IMR-90 (cell line): ENCODE measurements around the gene DLG5. TPM values are rescaled to one million over a fixed set of nuclear protein-coding genes. Genes with fewer than 3 reads are reported as not detected.

ENCODE experiments used
- ATAC-seq: fragments of 200-7000 bp; cut with Tn5 transposase; 2 replicates; pipeline ENCODE4 v1.9.1; 2020; ENCODE audit warnings: low read depth, mild to moderate bottlenecking, moderate library complexity
- BruUV-seq: library from RNA; stranded (reverse); fragments of 400-500 nt; replicated peaks from 2 replicates; lab custom pipeline; 2021; lab: Mats Ljungman, UMichigan
- CTCF ChIA-PET: fragments of 300-600 bp; formaldehyde crosslinking; extraction: SDS; loops from one replicate; lab custom pipeline; 2021; ENCODE audit warnings: antibody characterized with exemption; lab: Yijun Ruan, JAX
- POLR2A ChIA-PET: fragments of 300-600 bp; sonication (Branson Sonifier 250); formaldehyde crosslinking; loops from one replicate; lab custom pipeline; 2022; ENCODE audit warnings: antibody characterized with exemption; ENCODE audit not compliant: unreplicated experiment; lab: Charles Lee
- DNase-seq: peaks from one replicate; pipeline ENCODE4 v3.0.0; 2013
- H2AFZ ChIP-seq: replicated peaks from 2 replicates; pipeline ENCODE3; 2013; ENCODE audit warnings: low read length, mild to moderate bottlenecking; ENCODE audit not compliant: poor library complexity
- H2AK5ac ChIP-seq: 2 replicates; pipeline ENCODE4 v1.6.1; 2013; ENCODE audit warnings: low read depth, low read length, inconsistent platforms
- H2AK9ac ChIP-seq: replicated peaks from 2 replicates; pipeline ENCODE3; 2013; ENCODE audit warnings: mild to moderate bottlenecking, low read depth, low read length, moderate library complexity; ENCODE audit not compliant: poor library complexity
- H2BK120ac ChIP-seq: 2 replicates; pipeline ENCODE4 v1.6.1; 2013; ENCODE audit warnings: low read depth, low read length, inconsistent platforms
- H2BK15ac ChIP-seq: 3 replicates; pipeline ENCODE4 v1.6.1; 2013; ENCODE audit warnings: low read depth, low read length, inconsistent platforms
- H2BK20ac ChIP-seq: 2 replicates; pipeline ENCODE4 v1.6.1; 2013; ENCODE audit warnings: low read depth, mild to moderate bottlenecking, inconsistent platforms, low read length, moderate library complexity
- H2BK5ac ChIP-seq: 2 replicates; pipeline ENCODE4 v1.6.1; 2013; ENCODE audit warnings: mild to moderate bottlenecking, low read depth, low read length, inconsistent platforms; ENCODE audit not compliant: poor library complexity, severe bottlenecking
- H3K14ac ChIP-seq: replicated peaks from 2 replicates; pipeline ENCODE4 v1.6.1; 2013; ENCODE audit warnings: low read depth, low read length, inconsistent platforms
- H3K18ac ChIP-seq: 2 replicates; pipeline ENCODE4 v1.6.1; 2013; ENCODE audit warnings: low read depth, low read length, control low read depth
- H3K23ac ChIP-seq: 2 replicates; pipeline ENCODE4 v1.6.1; 2013; ENCODE audit warnings: low read depth, low read length, inconsistent platforms
- H3K27ac ChIP-seq: 2 replicates; pipeline ENCODE4 v1.5.1; 2013; ENCODE audit warnings: mild to moderate bottlenecking, control low read depth, low read length; ENCODE audit not compliant: insufficient read depth
- H3K27me3 ChIP-seq: 2 replicates; pipeline ENCODE4 v1.6.1; 2013; ENCODE audit warnings: low read length; ENCODE audit not compliant: control insufficient read depth, insufficient read depth
- H3K36me3 ChIP-seq: 2 replicates; pipeline ENCODE4 v1.6.1; 2013; ENCODE audit warnings: low read length, mixed read lengths; ENCODE audit not compliant: control insufficient read depth, insufficient read depth
- H3K4ac ChIP-seq: 2 replicates; pipeline ENCODE4 v1.6.1; 2013; ENCODE audit warnings: low read depth, low read length, inconsistent platforms
- H3K4me1 ChIP-seq: 2 replicates; pipeline ENCODE4 v1.6.1; 2013; ENCODE audit warnings: low read length, mixed read lengths; ENCODE audit not compliant: control insufficient read depth, insufficient read depth
- H3K4me2 ChIP-seq: 2 replicates; pipeline ENCODE4 v1.6.1; 2013; ENCODE audit warnings: low read depth, mild to moderate bottlenecking, control low read depth, low read length, moderate library complexity
- H3K4me3 ChIP-seq: 2 replicates; pipeline ENCODE4 v1.5.1; 2013; ENCODE audit warnings: low read depth, mild to moderate bottlenecking, control low read depth, low read length, moderate library complexity; ENCODE audit not compliant: insufficient read depth
- H3K56ac ChIP-seq: 2 replicates; pipeline ENCODE4 v1.6.1; 2013; ENCODE audit warnings: low read length, inconsistent platforms; ENCODE audit not compliant: insufficient read depth; ENCODE audit errors: extremely low read depth
- H3K79me1 ChIP-seq, 2 experiments: 2 replicates each; pipeline ENCODE4 v1.6.1; 2013; ENCODE audit warnings: low read length in 2 of 2, inconsistent platforms in 1 of 2, low read depth in 1 of 2
- H3K9ac ChIP-seq: 2 replicates; pipeline ENCODE4 v1.6.1; 2013; ENCODE audit warnings: low read depth, low read length, control low read depth
- H3K9me1 ChIP-seq: 2 replicates; pipeline ENCODE4 v1.6.1; 2013; ENCODE audit warnings: low read length, inconsistent platforms; ENCODE audit not compliant: insufficient read depth
- H3K9me3 ChIP-seq: 2 replicates; pipeline ENCODE4 v1.6.1; 2013; ENCODE audit warnings: low read length; ENCODE audit not compliant: control insufficient read depth, insufficient read depth
- H4K20me1 ChIP-seq: 2 replicates; pipeline ENCODE4 v1.6.1; 2013; ENCODE audit warnings: low read length, inconsistent platforms; ENCODE audit not compliant: insufficient read depth
- H4K5ac ChIP-seq: 2 replicates; pipeline ENCODE4 v1.6.1; 2013; ENCODE audit warnings: mild to moderate bottlenecking, low read depth, low read length, control low read depth
- H4K8ac ChIP-seq, 2 experiments: 2 replicates each; pipeline ENCODE4 v1.6.1; 2013; ENCODE audit warnings: low read depth in 2 of 2, low read length in 2 of 2, control low read depth in 1 of 2, inconsistent platforms in 1 of 2
- H4K91ac ChIP-seq: 2 replicates; pipeline ENCODE4 v1.6.1; 2013; ENCODE audit warnings: low read depth, low read length, inconsistent platforms; ENCODE audit not compliant: insufficient read depth
- CHD1 ChIP-seq: IDR thresholded peaks from 2 replicates; pipeline ENCODE4 v1.6.1; 2012; ENCODE audit warnings: low read depth, low read length, improper control_type of control experiment
- FOS ChIP-seq: fragments of 150-350 bp; IDR thresholded peaks from 2 replicates; pipeline ENCODE4 v1.6.1; 2016; ENCODE audit warnings: low read depth, low read length
- MAFK ChIP-seq: IDR thresholded peaks from 2 replicates; pipeline ENCODE4 v1.6.1; 2012; ENCODE audit warnings: low read depth, low read length, improper control_type of control experiment
- RAD21 ChIP-seq: IDR thresholded peaks from 2 replicates; pipeline ENCODE4 v1.6.1; 2012; ENCODE audit warnings: low read length, improper control_type of control experiment
- RCOR1 ChIP-seq: IDR thresholded peaks from 2 replicates; pipeline ENCODE4 v1.6.1; 2012; ENCODE audit warnings: mild to moderate bottlenecking, low read length, improper control_type of control experiment; ENCODE audit not compliant: insufficient replicate concordance
- USF2 ChIP-seq: fragments of 150-350 bp; IDR thresholded peaks from 2 replicates; pipeline ENCODE4 v1.6.1; 2017; ENCODE audit warnings: mild to moderate bottlenecking, antibody characterized with exemption, low read length, low read depth
- WGBS, 2 experiments: methylation state at CpG; one replicate each; pipeline versions ENCODE4 v1.1.5 to v1.1.7; 2013; ENCODE audit warnings: missing lambda C conversion rate in 2 of 2; ENCODE audit not compliant: insufficient read length in 1 of 2; ENCODE audit errors: extremely low coverage in 2 of 2; 5-methylcytosine and 5-hydroxymethylcytosine counted together
- dilution Hi-C: fragments of 300-500 bp; cut with HindIII; formaldehyde crosslinking; loops from one replicate; pipeline ENCODE4 v1.14.3; 2018; ENCODE audit warnings: low sequenced_read_pairs; ENCODE audit not compliant: unreplicated experiment
- in situ Hi-C: fragments of 300-500 bp; cut with MboI; formaldehyde crosslinking; loops from 3 replicates; pipeline ENCODE4 v1.14.3; 2019; ENCODE audit warnings: low sequenced_read_pairs, inconsistent platforms, mixed read lengths
- intact Hi-C: fragments of 100-400 bp; cut with micrococcal nuclease; formaldehyde crosslinking; loops from 2 replicates; pipeline ENCODE4 v1.10.0; 2022
- polyA plus RNA-seq, 3 experiments: library from polyadenylated mRNA; depleted of rRNA; stranded (reverse); fragments of >200 nt; gene quantifications; 2 replicates each; pipeline ENCODE4 v1.2.3, GENCODE V29; 2012; ENCODE audit warnings: low replicate concordance in 1 of 3
- total RNA-seq: library from RNA; depleted of rRNA; stranded (reverse); fragments of >200 nt; gene quantifications from 2 replicates; pipeline ENCODE4 v1.2.3, GENCODE V29; 2012
- TF ChIP-seq, protein P1 (sequence below): conservative IDR thresholded peaks from 2 replicates; pipeline ENCODE4 v1.5.1; 2012; ENCODE audit warnings: mild to moderate bottlenecking, low read depth, low read length, improper control_type of control experiment

The DLG5 gene
- total and polyA plus RNA-seq, 2 of the 4 experiments (the other 2 are of a cell fraction): 12.7 to 28.7 TPM

DNA sequence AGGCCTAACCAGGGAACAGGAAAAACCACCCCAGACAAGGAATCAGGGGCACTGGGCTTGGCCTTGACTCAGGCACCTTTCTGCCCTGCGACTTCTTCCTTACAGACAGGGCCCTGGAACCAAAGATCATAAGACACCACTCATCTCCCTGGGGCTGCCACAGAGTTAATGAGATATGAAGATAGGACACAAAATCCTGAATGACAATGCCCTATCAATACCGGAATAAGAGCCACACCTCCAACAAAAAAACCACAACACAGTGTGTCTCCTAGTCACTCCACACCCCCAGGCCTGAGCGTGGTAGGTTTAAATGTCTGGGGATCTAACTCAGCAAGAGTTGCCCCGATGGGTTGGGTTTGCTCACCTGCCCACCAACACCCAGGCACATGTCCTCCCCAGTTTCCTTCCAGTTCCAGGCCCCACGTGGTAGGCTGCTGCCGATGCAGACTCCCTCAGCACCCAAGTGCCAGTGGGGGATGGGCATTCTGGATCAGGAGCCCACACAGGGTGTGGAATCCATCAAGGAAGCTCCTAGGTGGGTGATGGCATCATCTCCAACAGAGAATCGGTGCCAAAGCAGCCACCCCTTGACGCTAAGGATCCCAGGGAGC is 3.9 kb downstream of the DLG5 start:
- Histone ChIP-seq H3K14ac (no peak overlapping the region), H3K9ac (no peak overlapping the region), H3K27ac (no peak overlapping the region), H2BK120ac (no peak overlapping the region), H4K91ac (no peak overlapping the region), H4K5ac (no peak overlapping the region), H2BK5ac (no peak overlapping the region), H3K4me3 (no peak overlapping the region), H2AK9ac (peak overlapping the region; percentile 6), H3K9me3 (no peaks in the 10 kb centered on the region), H3K4ac (no peak overlapping the region), H3K18ac (no peak overlapping the region), H4K20me1 (peaks cover 75% of the 10 kb centered on the region), H3K4me1 (peaks cover 20% of the 10 kb centered on the region), H3K36me3 (no peaks in the 10 kb centered on the region), H3K56ac (no peak overlapping the region), H3K4me2 (no peak overlapping the region), H2BK20ac (no peak overlapping the region), H3K9me1 (peaks cover 39% of the 10 kb centered on the region), H2AFZ (no peak overlapping the region), H3K27me3 (no peaks in the 10 kb centered on the region), H2AK5ac (no peak overlapping the region), H3K79me1 (peaks cover 26 to 83% of the 10 kb centered on the region in 2 experiments), H4K8ac (no peak overlapping the region), H3K23ac (no peak overlapping the region), H2BK15ac (no peak overlapping the region)
- BruUV-seq: no TSS peak
- dilution Hi-C loops: no loop called here
- ATAC-seq: no peak
- WGBS, 2 experiments: 44% methylated on average over 2 of the region's 8 CpGs; no CpG with 5 or more reads in 1 of the 2 experiments
- in situ Hi-C loops: no loop called here
- DNase-seq: no peak
- TF ChIP-seq USF2 (no peak), CHD1 (no peak), FOS (no peak), RCOR1 (no peak), MAFK (no peak), RAD21 (no peak)
- TF ChIP-seq, protein P1, sequence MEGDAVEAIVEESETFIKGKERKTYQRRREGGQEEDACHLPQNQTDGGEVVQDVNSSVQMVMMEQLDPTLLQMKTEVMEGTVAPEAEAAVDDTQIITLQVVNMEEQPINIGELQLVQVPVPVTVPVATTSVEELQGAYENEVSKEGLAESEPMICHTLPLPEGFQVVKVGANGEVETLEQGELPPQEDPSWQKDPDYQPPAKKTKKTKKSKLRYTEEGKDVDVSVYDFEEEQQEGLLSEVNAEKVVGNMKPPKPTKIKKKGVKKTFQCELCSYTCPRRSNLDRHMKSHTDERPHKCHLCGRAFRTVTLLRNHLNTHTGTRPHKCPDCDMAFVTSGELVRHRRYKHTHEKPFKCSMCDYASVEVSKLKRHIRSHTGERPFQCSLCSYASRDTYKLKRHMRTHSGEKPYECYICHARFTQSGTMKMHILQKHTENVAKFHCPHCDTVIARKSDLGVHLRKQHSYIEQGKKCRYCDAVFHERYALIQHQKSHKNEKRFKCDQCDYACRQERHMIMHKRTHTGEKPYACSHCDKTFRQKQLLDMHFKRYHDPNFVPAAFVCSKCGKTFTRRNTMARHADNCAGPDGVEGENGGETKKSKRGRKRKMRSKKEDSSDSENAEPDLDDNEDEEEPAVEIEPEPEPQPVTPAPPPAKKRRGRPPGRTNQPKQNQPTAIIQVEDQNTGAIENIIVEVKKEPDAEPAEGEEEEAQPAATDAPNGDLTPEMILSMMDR: no peak
- POLR2A ChIA-PET: no interaction called here
- intact Hi-C loops: loop anchor here (10.0 kb wide), 1 partner anchor 102 kb away; the partner anchor contains the start of gene POLR3A
- CTCF ChIA-PET: no interaction called here
